Stimulated activated CD4-positive, alpha-beta T cell treated with anti-CD3 and anti-CD28 coated beads, TNF-alpha, amount 100 ng/mL, for 4 hours (primary cell): Measurements from ENCODE around the gene GAB2.
"Not testable (repeated sequence)": the region's sequence is repeated elsewhere in the genome, so short reads cannot be mapped to it uniquely, and the experiment has no call there.

Source experiments
- DNase-seq, 3 experiments: peaks; one replicate each; pipeline ENCODE4 v3.0.0-alpha.2; 2020; ENCODE audit warnings: low read depth in 3 of 3

GAB2 gene

DNA sequence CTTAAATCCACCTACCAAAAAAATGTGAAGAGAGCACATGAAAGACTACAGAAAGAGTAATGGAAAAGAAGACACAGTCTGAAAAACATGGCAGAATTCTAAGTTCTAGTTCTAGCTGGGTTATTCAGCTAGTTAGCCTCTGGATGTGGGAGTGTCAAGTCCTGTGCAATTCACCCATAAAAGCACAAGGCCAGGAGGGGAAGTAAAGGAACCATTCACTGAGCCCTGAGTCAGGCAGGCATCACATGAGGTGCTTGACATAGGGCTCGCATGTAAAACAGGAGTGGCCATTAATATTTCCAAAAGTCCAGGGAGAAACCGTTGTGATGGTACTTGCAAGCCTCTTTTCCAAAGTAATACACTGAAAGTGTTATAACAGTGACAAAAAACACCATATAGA is 103.7 kb downstream of the GAB2 start:
- DNase-seq, result no peak

DNA sequence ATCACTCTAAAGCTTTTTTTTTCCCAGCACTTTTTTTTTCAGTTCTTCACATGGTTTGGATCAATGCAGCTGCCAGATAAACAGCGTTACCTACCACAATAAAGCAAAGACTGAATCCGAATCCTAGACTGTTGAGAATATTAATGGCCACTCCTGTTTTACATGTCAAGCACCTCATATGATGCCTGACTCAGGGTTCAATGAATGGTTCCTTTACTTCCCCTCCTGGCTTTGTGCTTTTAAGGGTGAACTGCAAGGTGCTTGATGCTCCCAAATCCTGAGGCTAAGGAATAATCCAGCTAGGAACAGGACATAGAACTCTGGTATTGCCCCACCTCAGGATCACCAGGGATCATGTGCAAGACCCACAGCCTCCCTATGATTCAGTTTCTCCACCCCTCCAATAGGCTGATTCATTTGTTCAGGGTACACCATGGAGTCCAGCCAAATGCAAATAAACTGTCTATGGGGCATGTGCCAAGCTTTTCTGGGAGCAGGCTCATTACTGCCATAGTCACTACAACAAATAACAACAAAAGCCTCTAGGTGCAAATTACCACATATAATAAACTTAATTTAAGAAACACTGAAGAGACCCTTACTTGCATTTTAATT is 104.3 kb downstream of the GAB2 start:
- no peak for DNase-seq

DNA sequence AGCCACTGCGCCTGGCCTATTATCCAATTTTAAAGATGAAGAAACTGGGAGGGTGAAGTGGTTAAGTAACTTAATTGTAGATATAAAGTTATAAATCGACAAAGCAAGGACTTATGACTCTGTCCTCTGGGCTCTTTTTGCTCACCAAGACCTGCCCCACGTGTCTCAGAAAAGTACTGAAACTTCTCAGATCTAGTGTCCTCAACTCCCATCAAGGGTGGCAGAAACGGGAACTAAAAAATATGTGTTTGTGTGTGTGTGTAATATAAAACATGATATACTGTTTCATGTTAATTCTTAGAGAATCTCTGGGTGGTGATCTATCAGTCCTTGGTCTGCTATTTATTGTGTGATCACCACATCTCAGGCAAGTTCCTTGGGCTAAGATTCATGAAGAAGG is 104.9 kb downstream of the GAB2 start:
- no peak for DNase-seq

DNA sequence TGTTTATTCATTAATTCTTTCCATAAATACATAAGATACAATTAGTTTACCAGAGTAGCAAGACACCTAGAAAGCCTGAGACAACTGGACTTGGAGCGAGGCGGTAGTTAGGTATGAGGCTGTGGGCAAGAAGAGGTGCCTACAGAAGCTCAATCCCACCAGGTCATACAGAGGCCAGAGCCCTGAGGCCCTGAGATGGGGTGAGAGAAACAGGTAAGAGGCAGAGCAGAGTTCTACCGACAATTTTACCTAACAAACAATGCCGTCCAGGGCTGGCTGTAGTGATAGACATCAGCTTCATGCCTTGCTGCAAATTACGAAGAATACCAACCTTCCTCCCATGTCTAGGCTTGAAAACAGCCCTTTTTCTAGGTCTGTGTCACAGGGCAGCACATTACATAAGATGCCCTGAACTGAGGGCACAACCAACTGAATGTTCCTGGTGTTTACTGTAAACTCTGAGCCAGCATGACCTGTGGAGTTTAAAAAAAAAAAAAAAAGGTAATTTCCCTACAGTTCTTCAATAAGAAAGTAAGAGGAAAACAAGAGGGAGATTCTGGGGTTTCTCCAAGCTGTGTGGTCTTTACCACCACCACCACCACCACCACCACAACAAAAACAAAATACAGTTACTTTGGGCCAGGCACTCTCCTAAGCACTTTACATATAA is 105.8 kb downstream of the GAB2 start:
- no peak for DNase-seq

DNA sequence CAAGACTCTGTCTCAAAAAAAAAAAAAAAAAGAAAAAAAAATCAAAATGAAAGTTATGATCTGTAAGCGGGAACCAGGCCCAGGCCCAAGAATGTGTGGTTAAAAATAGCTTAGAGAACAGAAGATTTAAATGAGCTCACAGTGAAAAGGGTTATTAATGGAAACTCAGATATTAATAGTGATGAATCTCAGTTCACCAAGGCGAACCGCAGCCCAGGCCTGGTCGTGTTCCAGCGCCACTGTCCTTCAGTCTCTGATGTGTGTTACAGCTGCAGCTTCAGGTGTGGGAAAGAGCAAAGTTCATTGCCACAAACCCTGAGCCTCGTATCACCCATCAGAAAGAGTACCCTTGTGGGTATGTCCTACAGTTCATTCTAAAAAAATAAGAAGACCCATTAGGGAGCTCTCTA is 107.1 kb downstream of the GAB2 start:
- no peak for DNase-seq

DNA sequence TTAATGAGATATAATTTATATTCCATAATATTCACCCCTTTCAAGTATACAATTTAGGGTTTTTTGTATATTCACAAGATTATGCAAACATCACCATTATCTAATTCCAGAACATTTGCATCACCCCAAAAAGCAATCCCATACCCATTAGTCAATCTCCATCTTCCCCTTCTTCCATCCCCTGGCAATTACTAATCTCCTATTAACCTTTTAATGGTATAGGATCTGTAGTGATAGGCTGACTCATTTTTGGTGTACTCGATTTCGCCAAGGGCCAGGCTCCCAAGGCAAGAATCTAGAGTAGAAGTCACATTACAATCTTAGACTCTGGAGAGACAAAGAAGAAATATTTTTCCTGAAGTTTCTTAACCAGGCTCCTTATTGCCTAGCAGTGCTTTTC is 113.4 kb downstream of the GAB2 start:
- no peak for DNase-seq

DNA sequence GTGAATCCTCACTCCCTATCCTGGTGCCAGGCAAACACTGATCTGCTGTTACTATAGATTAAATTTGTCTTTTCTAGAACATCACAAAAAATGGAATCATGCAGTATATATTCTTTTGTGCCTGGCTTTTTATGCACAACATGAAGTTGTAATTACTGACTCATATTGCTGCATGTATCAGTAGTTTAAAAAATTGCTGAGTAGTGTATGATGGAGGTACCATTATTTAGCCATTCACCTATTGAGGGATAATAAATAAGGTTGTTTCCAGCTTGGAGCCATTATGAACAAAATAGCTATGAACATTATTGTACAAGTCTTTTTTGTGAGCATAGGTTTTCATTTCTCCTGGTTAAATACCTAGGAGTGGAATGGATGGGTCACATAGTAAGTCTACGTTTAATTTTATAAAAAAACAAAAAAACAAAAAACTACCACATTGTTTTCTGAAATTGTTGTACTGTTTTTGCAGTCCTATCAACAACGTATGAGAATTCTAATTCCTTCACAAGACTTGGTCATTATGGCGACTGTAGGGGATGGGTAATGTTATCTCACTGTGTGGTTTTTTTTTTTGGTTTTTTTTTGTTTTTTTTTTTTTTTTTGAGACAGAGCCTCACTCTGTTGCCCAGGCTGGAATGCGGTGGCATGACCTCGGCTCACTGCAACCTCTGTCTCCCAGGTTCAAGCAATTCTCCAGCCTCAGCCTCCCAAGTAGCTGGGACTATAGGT is 117.3 kb downstream of the GAB2 start:
- no peak for DNase-seq

DNA sequence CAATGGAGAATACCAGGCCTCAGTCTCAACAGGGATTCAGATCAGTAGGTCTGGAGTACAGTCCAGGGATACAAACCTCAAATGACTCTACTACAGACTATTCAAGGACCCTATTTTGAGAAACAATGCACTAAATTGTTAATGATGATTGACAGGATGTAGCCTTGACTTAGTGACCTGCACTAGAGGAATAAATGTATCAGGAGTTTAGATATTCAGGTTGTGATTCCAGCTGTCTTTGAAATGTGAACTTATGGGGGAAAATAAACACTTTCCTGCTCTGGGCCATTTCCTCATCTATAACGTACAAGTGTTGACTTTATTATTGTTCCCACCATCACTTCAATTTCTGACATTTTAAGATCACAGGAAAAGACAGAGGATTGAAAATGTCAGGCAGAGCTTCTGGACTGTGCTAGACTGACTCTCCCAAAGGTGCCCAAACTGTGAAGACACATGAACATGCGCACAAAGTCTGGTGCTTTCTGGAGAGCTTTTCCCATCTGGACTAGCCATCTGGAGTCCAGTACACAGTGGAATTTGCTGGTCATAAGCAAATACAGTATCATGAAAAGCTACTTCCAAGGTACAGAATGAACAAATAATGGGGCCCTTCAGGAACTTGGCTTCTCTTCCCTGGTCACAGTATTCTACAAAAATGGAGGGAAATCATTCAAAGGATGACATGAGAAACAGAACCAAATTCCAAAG is 118.5 kb downstream of the GAB2 start:
- DNase-seq, result no peak

DNA sequence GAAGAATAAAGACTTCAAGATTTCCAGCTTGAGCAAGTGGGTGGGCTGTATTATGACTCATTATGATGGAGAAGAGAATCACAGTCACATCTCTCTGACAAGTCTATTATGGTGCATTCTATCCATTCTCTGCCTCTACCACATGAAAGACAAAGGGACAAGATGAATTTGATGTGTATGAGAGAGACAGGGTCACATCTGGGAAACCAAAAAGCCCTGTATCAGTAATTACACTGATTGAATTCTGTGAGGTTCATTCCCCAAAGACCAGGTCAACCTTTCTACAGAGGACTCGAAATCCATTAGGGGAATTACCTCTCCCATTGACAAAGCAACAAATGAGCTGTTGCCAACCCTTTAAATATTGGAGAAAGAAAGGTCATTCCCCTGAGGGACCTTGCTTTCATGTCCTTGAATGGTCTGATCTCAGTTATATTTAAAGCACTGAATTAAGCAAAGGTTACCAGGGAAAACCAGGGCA is 119.3 kb downstream of the GAB2 start:
- DNase-seq, result no peak

DNA sequence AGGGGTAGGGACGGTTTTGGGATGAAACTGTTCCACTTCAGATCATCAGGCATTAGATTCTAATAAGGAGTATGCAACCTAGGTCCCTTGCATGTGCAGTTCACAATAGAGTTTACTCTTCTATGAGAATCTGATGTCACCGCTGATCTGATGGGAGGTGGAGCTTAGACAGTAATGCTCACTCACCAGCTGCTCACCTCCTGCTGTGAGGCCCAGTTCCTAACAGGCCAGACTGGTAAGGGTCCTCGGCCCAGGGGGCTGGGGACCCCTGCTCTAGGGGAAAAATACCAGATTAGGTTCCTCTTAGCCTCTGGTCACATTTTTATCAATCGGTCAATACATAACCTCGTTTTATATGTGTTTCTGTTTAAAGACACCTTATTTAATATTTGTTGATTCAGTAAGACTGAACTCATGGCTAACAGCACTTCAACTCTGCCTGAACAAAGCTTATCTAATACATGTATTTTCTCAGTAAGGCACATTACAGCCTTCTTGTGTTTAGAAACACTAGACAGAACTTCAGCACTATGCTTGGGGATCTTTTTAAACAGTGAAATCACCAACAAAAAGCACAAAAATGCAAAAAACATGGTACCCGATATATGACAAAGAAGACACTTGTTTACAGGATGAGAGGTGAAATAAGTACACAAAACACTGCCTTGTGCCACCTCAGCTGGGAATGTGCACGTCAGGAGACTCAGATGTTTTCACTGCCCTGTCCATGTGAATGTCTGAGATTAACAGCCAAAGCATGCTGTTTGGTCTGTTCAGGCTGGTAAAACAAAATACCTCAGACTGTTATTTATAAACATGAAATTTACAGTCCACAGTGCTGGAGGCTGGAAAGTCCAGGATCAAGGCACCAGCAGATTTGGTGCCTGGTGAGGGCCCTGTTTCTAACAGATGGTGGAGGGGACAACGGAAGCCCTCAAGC is 121.4 kb downstream of the GAB2 start:
- DNase-seq, result no peak

DNA sequence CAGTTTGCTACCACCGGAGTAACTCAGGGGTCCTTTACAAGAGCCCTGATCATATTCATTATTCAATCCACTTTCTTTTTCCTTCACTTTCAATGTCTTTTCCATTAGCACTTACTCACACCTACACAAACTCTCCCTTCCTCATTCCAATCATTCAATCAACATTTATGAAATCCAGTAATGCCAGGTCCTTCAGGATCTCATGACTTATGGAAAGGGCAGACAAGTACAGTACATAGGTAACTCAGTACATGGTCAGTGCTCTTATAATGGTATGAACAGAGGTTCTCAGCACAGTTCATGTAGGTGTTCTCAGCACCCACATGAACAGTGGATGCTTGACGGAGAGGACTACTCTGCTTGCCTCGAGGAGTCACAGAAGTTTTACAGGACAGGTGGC is 122.3 kb downstream of the GAB2 start:
- no peak for DNase-seq

DNA sequence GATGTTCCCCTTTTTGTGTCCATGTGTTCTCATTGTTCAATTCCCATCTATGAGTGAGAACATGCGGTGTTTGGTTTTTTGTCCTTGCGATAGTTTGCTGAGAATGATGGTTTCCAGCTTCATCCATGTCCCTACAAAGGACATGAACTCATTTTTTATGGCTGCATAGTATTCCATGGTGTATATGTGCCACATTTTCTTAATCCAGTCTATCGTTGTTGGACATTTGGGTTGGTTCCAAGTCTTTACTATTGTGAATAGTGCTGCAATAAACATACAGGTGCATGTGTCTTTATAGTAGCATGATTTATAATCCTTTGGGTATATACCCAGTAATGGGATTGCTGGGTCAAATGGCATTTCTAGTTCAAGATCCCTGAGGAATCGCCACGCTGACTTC is 123.5 kb downstream of the GAB2 start:
- not testable (repeated sequence) for DNase-seq

DNA sequence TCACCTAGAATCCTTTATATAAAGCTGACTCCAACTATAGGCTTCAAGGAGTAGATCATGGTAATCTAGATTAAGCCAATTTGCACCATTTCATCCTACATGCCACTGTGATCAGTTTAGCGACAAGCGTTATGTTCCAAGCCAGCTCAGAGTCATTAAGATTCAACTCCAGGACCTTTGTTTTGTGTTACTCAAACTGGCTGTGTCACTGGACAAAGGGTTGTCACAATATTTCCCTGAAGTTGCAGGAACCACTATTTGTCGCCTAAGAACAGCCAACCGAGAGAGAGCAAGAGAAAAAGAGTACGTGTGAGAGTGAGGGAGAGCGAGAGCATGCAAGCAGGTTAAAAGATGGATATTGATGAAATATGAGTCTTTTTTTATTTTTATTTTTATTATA is 124.1 kb downstream of the GAB2 start:
- no peak for DNase-seq

DNA sequence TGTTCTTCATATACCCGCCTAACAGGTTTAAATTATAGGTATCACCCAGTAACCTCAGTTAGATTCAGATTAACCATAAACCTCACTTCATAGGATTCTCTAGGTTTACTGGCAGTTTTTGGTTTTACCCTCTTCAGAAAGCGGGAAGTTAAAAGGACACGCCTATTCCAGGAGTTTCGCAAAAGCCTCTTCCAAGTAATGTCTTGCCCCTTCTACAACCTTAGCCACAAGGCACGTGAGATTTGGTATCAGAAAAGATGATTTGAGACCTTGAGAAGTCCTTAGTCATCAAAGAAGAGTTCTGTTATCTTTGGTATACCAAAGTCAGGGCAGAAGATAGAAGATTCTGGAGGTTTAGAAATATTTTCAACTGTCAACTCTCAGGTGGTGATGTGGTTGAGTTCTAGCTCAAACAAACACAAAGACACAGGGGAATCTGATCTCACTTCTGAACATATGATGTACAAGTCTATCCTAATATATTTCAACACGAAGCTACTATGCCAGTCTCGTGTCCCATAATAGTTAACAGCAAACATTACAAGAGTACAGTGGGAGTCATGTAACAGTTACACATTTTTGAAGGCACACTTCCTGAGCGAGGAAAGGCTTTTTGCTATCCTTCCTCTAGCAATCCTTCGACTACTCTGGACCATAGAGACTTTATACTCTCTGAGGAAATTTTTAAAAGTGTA is 125.4 kb downstream of the GAB2 start:
- DNase-seq, result no peak

DNA sequence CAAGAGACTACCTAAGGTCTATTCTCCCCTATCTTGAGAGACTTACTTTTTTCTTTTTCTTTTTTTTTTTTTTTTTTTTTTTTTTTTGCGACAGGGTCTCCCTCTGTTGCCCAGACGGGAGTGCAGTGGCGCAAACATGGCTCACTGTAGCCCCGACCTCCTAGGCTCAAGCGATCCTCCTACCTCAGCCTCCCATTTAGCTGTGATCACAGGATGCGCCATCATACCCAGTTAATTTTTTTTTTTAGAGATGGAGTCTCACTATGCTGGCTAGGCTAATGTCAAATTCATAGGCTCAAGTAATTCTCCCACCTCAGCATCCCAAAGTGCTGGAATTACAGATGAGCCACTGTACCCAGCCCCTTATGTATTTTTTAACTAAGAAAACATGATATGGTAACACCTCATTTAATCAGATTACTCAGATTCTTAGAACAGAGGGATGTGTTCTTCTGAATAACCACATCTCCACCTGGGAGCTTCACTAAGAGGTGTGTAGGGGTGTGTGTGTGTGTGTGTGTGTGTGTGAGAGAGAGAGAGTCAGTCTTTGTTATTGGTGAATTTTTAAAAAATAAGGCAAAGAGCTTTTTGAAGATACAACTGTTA is 126.0 kb downstream of the GAB2 start:
- no peak for DNase-seq

DNA sequence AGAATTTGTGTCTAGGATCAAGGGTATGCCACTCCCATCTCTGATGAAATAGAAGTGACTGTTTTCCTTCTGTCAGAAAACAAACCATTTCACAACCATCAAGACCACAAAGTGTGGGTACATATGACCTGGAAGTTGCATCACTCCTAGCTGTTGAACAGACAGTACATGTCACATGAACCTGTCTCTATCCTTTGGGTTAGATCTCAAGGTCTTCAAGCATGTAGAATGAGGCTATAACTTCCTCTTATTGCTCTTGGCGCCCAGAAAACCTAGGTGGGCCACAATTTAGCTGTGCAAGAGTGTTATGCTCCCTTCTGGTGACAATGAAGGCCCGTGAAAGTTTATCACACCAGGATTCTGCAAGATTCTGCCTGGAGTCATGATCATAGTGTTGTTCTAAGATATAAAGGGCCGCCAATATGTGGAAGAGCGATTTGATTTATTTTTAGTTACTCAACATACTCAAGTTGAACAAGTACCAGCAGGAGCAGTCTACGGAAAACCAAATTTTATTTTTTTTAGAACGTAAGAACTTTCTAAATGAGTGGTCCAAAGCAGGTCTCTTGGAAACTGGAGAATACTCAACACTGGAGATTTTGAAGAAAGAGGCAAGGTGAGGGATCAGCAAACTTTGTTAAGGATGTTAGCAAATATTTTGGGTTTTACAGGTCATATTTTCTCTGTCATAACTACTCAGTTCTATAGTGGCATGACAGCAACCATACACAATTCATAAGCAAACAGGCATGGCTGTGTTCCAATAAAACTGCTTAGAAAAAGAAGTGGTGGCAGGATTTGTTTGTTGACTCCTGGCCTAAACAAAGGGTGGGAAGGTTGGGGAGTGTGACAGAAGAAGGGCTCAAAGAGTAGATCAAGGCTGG is 127.1 kb downstream of the GAB2 start:
- DNase-seq, result no peak

DNA sequence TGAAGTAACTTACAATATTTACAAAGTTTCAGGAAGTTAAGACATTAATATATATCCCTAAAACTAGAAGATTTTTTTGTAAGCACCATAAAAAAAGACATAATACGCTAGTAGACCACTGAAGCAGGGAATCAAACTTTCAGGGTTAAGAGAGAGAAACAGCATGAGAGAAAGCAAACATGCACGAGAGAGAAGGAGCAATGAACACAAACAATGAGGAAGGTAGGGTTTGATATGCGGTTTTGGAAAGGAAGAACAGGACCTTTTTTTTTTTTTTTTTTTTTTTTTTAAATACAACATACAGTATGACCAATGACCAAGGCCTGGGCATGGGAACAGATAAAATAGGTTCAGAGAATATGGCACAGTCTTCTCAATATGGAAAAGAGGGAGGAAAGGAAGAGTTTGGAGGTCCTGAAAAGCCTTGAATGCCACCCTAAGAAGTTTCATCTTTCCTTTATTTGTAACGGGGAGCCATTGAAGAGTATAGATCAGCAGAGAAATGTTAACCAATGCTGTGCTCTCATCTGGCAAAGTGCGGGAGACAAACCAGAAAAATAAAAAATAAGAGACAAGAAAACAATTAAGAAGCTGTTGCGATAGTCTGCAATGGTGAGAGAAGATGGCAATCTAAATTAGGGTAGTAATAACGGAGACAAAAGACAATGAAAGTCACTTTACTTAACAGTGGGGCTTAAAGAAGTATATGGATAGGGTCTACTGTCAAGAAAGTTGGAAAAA is 127.9 kb downstream of the GAB2 start:
- no peak for DNase-seq

DNA sequence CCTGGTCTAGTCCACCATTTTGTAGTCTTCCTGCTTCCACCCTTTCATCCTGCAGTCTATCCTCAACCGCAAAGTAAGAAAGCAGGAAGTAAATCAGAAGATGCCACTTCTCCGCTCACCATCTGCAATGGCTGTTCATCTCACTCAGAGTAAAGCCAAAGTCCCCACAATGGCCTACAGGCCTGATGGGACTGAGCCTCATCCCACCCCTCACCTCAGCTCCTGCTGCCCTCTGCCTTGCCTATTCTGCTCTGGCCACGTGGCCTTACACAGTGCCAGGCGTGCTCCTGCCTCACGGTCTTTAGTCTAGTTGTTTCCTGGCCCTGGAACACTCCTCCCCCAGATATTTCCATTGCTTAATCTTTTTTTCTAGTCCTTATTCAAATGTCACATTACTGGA is 133.4 kb downstream of the GAB2 start:
- no peak for DNase-seq

DNA sequence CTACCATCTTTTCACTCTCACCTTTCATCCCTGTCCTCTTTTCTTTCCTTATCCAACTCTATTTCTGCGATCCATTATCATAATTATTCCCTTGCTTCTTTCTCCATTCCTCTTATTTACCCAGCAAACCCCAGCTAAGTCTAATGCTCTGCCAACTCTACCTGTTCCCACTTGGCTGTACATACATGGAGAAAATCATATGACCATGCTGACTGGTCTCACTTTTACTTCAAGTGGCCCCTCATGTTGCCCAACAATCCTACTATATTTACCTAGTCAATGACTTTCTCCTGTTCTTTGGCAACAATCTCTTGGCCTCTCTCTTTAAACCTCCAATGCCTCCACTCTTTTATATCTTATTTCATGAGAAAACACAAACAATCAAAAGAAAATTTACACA is 134.8 kb downstream of the GAB2 start:
- no peak for DNase-seq
